Left colon (tissue), 2 donors: ENCODE data around the gene TP53I3. TPM values are rescaled to one million over a fixed set of nuclear protein-coding genes. Genes with fewer than 3 reads are reported as not detected.

Experiments used
- ATAC-seq: fragments of 200-7000 bp; cut with Tn5 transposase; one replicate; pipeline ENCODE4 v1.9.1; 2020; ENCODE audit warnings: mild to moderate bottlenecking, moderate library complexity
- DNase-seq, 2 donors: peaks; one replicate each; pipeline ENCODE4 v3.0.0-alpha.2; 2020
- intact Hi-C, 2 donors: fragments of 100-400 bp; cut with DNase I in 1 of 2; cut with micrococcal nuclease in 1 of 2; formaldehyde crosslinking; loops; one replicate each; pipeline versions ENCODE4 v1.11.2 to v1.14.0; 2022; cut with DNase I, micrococcal nuclease
- total RNA-seq, 2 donors: library from RNA; stranded (reverse); fragmentation: NEBNext Ultra II Directional; extraction: Animal tissue kit (Norgen Biotek cat#: 25700); gene quantifications; one replicate each; pipeline ENCODE4 v1.2.1, GENCODE V29; 2021
- donor health status: DM: no; HTN: no; CAD: no.
- donor health status: DM: yes; HTN: yes; CAD: no.

Gene TP53I3
- total RNA-seq, 2 donors from 2014 or later: 91.7 to 109 TPM

DNA sequence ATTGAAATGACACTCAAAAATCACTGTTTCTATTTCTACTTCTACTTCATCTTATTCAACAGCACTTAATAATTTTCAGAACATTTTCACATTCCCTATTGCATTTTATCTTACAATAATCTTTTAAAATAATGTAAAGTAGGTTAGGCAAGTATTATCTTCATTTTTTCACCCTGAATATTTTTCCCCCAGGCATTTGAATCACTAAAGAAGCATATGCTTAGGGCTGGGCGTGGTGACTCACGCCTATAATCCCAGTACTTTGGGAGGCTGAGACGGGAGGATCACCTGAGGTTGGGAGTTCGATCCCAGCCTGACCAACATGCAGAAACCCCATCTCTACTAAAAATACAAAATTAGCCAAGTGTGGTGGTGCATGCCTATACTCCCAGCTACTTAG is 44.1 kb downstream of the TP53I3 start:
- no peak for ATAC-seq

GRCh38 chr2:24038786-24039499 is 45.7 kb downstream of the TP53I3 start:
- ATAC-seq: no peak
- intact Hi-C loops: no loop called here
- DNase-seq: no peak

More for the DNA sequence above, 44.1 kb downstream of the TP53I3 start:
- intact Hi-C loops: no loop called here
- no peak for DNase-seq

Other genes with a start within 250 kb of the TP53I3 start
- gene ATAD2B, start 157.7 kb downstream of the TP53I3 start, total RNA-seq: 10 to 100 TPM; 23.3 to 33.0 TPM
- 10 to 100 TPM; 15.6 to 15.8 TPM for gene UBXN2A, start 144.4 kb downstream of the TP53I3 start, total RNA-seq
- gene MFSD2B, start 74.7 kb downstream of the TP53I3 start, total RNA-seq: under 1 TPM in 1 of 2 donors, not detected in 1; 0.09 TPM
- 1 to 10 TPM; 3.2 to 4.2 TPM for gene WDCP, start 37.4 kb downstream of the TP53I3 start, total RNA-seq
- gene FKBP1B, start 35.1 kb downstream of the TP53I3 start, total RNA-seq: 10 to 100 TPM; 16.5 to 22.3 TPM
- gene SF3B6, start 8.5 kb downstream of the TP53I3 start, total RNA-seq: 10 to 100 TPM; 85.0 to 85.3 TPM
- gene PFN4, start 38.5 kb upstream of the TP53I3 start, total RNA-seq: not detected
- gene FAM228B, start 38.6 kb upstream of the TP53I3 start, total RNA-seq: 10 to 100 TPM in 1 of 2 donors, 1 to 10 TPM in 1; 7.4 to 10.1 TPM
- gene FAM228A, start 90.2 kb upstream of the TP53I3 start, total RNA-seq: not detected